Upper lobe of left lung (tissue), 4 donors: ENCODE data around the gene SLC10A6.

Experiments
- CTCF ChIP-seq, 6 experiments: fragments of 450-650 bp in 4 of 6; fragments of 200-600 bp in 2 of 6; sonication (generic) in 2 of 6; IDR thresholded peaks; one replicate each; pipeline ENCODE4 v1.5.1; 2016 to 2019; ENCODE audit warnings: antibody characterized with exemption in 6 of 6
- POLR2A ChIP-seq, 4 donors: fragments of 450-650 bp; IDR thresholded peaks; one replicate each; pipeline ENCODE4 v1.5.1; 2016 to 2017; ENCODE audit warnings: antibody characterized with exemption in 4 of 4, mild to moderate bottlenecking in 2 of 4

- TF ChIP-seq CTCF (IDR thresholded peaks at IDR 0.05) (no peak), POLR2A (IDR thresholded peaks at IDR 0.05) (no peak)
Measured at GRCh38 chr4:86893136-86893535, 44.0 kb upstream of the SLC10A6 start.
